ENCODE data around the gene CYLC2. TPM values are rescaled to one million over a fixed set of nuclear protein-coding genes. Genes with fewer than 3 reads are reported as not detected.

The CYLC2 gene
- total and polyA plus RNA-seq, 2 of the 8 experiments (the other 6 are each of a cell fraction or from before 2014, with no cell fraction given): not detected

- H3K79me1 ChIP-seq (ENCODE audit: low read depth, low read length): no peaks in the 10 kb centered on the region
- H3K56ac ChIP-seq (replicated peaks; ENCODE audit: insufficient read length, low read depth, low read length): no peak overlapping the region
- 72% methylated on average over 2 of the region's 2 CpGs; no CpG with 5 or more reads in 1 of the 2 experiments for WGBS, 2 experiments (ENCODE audit: extremely low coverage in 1 of 2, insufficient coverage in 1 of 2, insufficient read length in 1 of 2, insufficient replicate concordance in 2 of 2, low coverage in 1 of 2, low lambda C conversion rate in 2 of 2, missing lambda C conversion rate in 1 of 2)
- no peak overlapping the region for H3K4ac ChIP-seq (replicated peaks; ENCODE audit: insufficient read length, low read depth, low read length)
- no peak overlapping the region for H3K4me3 ChIP-seq (ENCODE audit: extremely low read depth in 1 of 4, insufficient read depth in 2 of 4, low read depth in 3 of 4, low read length in 4 of 4)
- no peaks in the 10 kb centered on the region for H4K20me1 ChIP-seq (replicated peaks in 1 of 2; ENCODE audit: control insufficient read depth in 1 of 2, insufficient read depth in 2 of 2, low read length in 2 of 2)
- no peaks in the 10 kb centered on the region for H3K23me2 ChIP-seq (ENCODE audit: low read depth, low read length)
- no peak overlapping the region for H2AK5ac ChIP-seq (ENCODE audit: low read depth, low read length)
- no peak overlapping the region for H2BK120ac ChIP-seq (replicated peaks; ENCODE audit: low read depth, low read length)
- no peaks in the 10 kb centered on the region for H3K79me2 ChIP-seq (ENCODE audit: control insufficient read depth in 1 of 2, insufficient read depth in 2 of 2, low read length in 2 of 2)
- H4K5ac ChIP-seq (ENCODE audit: insufficient read length, low read depth, low read length): no peak overlapping the region
- no peak overlapping the region for H3K14ac ChIP-seq (ENCODE audit: insufficient read length)
- H2BK5ac ChIP-seq (ENCODE audit: low read depth, low read length): no peak overlapping the region
- DNase-seq (ENCODE audit: low read depth in 1 of 2, low spot score in 2 of 2): no peak
- no peaks in the 10 kb centered on the region for H3K9me3 ChIP-seq (ENCODE audit: insufficient read depth in 2 of 2, low read depth in 1 of 2, low read length in 1 of 2)
- H2BK20ac ChIP-seq (ENCODE audit: low read length): no peak overlapping the region
- ChIA-PET POLR2A (ENCODE audit: partially characterized antibody) (no interaction called here), CTCF (ENCODE audit: partially characterized antibody) (no interaction called here)
- H3K23ac ChIP-seq (ENCODE audit: insufficient read length): no peak overlapping the region
- no peaks in the 10 kb centered on the region for H3K4me1 ChIP-seq (replicated peaks in 1 of 4; ENCODE audit: control insufficient read depth in 3 of 4, insufficient read depth in 4 of 4, low read length in 3 of 4)
- no peak overlapping the region for H2AFZ ChIP-seq (ENCODE audit: low read length)
- H3K4me2 ChIP-seq (ENCODE audit: insufficient read depth in 1 of 2, low read depth in 2 of 2, low read length in 2 of 2): no peak overlapping the region
- no peaks in the 10 kb centered on the region for H3K36me3 ChIP-seq (ENCODE audit: control insufficient read depth in 2 of 4, insufficient read depth in 4 of 4, low read length in 3 of 4)
- H3K9ac ChIP-seq (replicated peaks in 1 of 4; ENCODE audit: extremely low read depth in 1 of 4, low read depth in 3 of 4, low read length in 3 of 4): no peak overlapping the region
- no peak overlapping the region for H3K27ac ChIP-seq (ENCODE audit: low read depth, low read length)
- H2BK15ac ChIP-seq (ENCODE audit: low read length): no peak overlapping the region
- no peak overlapping the region for H4K91ac ChIP-seq (replicated peaks; ENCODE audit: insufficient read length, low read length)
- no peak overlapping the region for H3K18ac ChIP-seq (ENCODE audit: extremely low read depth, low read length)
- H2BK12ac ChIP-seq (ENCODE audit: low read depth, low read length): no peak overlapping the region
- H4K8ac ChIP-seq (ENCODE audit: extremely low read depth, insufficient read depth, low read length): no peak overlapping the region
- no peaks in the 10 kb centered on the region for H3K27me3 ChIP-seq (replicated peaks in 1 of 4; ENCODE audit: control insufficient read depth in 3 of 4, extremely low read depth in 1 of 4, insufficient read depth in 3 of 4, low read length in 3 of 4)
- FAIRE-seq: no peak
- TF ChIP-seq RBBP5 (IDR thresholded peaks at IDR 0.05; ENCODE audit: borderline replicate concordance, low read depth, low read length) (no peak), SRF (IDR thresholded peaks at IDR 0.05; ENCODE audit: low read depth, low read length) (no peak), GTF2F1 (IDR thresholded peaks at IDR 0.05; ENCODE audit: borderline replicate concordance, low read depth, low read length) (no peak), KDM4A (IDR thresholded peaks at IDR 0.05; ENCODE audit: low read depth, low read length, severe bottlenecking) (no peak), TAF1 (IDR thresholded peaks at IDR 0.05; ENCODE audit: low read depth, low read length) (no peak), SP4 (IDR thresholded peaks at IDR 0.05; ENCODE audit: low read length) (no peak), TEAD4 (IDR thresholded peaks at IDR 0.05; ENCODE audit: low read depth, low read length) (no peak), EGR1 (IDR thresholded peaks at IDR 0.05; ENCODE audit: borderline replicate concordance, low read depth, low read length) (no peak), E2F6 (IDR thresholded peaks at IDR 0.05) (no peak), KDM5A (IDR thresholded peaks at IDR 0.05; ENCODE audit: low read length) (no peak), BRCA1 (IDR thresholded peaks at IDR 0.05; ENCODE audit: low read depth, low read length) (no peak), CBX5 (IDR thresholded peaks at IDR 0.05; ENCODE audit: low read depth, low read length) (no peak), KDM1A (IDR thresholded peaks at IDR 0.05; ENCODE audit: borderline replicate concordance, low read length) (no peak), HDAC6 (IDR thresholded peaks at IDR 0.05; ENCODE audit: low read depth, low read length) (no peak), POU5F1 (IDR thresholded peaks at IDR 0.05; ENCODE audit: low read depth, low read length) (no peak), BCL11A (IDR thresholded peaks at IDR 0.05; ENCODE audit: low read depth in 2 of 2, low read length in 2 of 2) (no peak)
Measured at GRCh38 chr9:103025796-103026195, 30.7 kb downstream of the CYLC2 start.
